HUDEP-2 (cell line): Measurements from ENCODE around the gene MGLL.

Experiments
- DNase-seq, 76 experiments: peaks; one replicate each; lab custom pipeline; 2025; ENCODE audit not compliant: unreplicated experiment in 76 of 76; lab: John Stamatoyannopoulos, UW

The MGLL gene

GRCh38 chr3:127777332-127777731 is 45.0 kb downstream of the MGLL start:
- DNase-seq, result no peak

DNA sequence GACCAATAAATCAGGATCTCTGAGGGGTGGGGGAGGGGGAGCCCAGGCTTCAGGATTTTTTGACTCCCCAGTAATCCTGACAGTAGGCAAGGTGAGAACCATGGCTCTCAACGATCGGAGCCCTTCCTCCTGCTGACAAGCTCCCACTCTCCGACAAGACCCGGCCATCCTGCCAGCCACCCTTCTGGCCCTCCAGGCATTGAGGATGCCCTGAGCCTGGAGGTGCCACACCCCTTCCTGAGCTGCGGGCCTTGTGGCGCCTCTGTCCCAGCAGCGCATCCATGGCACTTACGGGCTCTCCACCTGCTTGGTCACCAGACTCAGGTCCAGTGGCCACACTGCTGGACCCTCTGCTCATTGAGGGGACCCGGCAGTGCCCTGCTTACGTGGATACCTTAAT is 46.0 kb downstream of the MGLL start:
- DNase-seq, result no peak

- no peak for DNase-seq
These were observed 46.8 kb downstream of the MGLL start for GRCh38 chr3:127775398-127776109.

DNA sequence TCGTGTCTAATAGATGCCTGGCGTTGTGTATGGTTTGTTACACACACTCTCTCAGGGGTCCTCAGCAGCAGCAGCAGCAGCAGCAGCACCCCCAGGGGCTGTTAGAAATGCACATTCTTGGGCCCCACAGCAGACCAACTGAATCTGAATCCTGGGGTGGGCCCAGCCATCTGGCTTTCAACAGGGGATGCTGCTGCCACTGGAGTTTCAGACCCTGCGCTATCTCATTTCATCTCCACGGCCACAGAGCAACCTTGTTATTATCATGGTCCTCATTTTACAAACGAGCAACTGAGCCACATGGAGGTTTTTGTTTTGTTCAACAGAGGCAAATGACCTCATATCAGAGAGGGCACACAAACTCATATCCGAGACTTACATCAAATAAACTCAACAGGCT is 47.7 kb downstream of the MGLL start:
- no peak for DNase-seq

DNA sequence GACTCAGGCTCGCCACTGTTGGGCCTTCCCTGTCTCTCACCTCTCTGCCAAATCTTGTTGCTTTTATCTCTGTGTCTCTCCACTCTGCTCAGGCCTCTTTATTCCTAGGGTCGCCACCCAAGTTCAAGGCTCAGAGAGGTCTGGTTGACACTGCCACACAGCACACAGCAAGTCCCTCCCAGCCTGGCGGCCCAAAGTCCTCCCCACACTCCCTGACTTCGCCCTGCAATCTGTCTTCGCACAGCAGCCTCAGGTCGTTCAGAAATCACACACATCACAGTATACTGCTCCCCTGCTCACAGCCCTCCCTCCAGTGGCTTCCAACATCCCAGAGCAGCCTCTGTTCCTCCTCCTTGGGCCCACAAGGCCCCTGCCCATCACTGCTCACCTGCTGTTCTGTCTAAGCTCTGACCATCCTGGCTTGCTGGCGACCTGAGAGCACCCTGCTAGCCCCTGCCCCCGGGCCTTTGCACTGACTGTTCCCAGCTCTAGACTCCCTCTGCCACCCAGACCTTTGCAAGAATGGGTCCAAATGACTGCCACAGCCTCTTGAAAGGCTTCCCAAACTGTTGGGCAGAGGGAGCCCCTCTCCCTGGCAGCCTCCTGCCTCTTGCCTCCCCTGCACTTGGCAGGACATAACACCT is 48.4 kb downstream of the MGLL start:
- no peak for DNase-seq

- no peak for DNase-seq
These were observed 49.2 kb downstream of the MGLL start for GRCh38 chr3:127772827-127773751.

GRCh38 chr3:127772273-127772672 is 50.0 kb downstream of the MGLL start:
- DNase-seq, result no peak

GRCh38 chr3:127771746-127772145 is 50.6 kb downstream of the MGLL start:
- DNase-seq, result no peak

- DNase-seq, result no peak
These were observed 51.5 kb downstream of the MGLL start for GRCh38 chr3:127770671-127771355.

- no peak for DNase-seq
These were observed 52.8 kb downstream of the MGLL start for GRCh38 chr3:127769284-127770081.

GRCh38 chr3:127768346-127769008 is 53.8 kb downstream of the MGLL start:
- DNase-seq, result no peak

GRCh38 chr3:127767126-127767525 is 55.2 kb downstream of the MGLL start:
- DNase-seq, result no peak

DNA sequence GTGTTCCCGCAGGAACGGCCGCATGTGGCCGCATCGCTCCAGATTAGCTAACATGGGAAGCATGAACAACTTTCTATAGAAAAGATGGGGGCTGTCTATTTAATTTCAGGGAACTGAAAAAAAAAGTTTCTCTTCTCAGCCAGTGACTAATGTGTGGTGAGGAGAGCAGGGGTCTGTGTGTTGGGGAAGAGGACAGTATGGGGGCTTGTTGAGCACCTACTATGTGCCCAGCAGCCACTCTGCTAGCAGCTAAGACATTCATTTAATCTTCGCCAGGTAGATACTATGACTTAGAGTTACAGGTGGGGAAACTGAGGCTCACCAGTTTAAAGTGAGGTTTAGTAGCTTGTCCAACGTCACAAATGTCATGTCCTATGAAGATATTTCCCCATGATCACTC is 56.6 kb downstream of the MGLL start:
- no peak for DNase-seq

- DNase-seq, result no peak
These were observed 57.4 kb downstream of the MGLL start for GRCh38 chr3:127764841-127765362.

- DNase-seq, result no peak
These were observed 58.0 kb downstream of the MGLL start for GRCh38 chr3:127764301-127764700.

- DNase-seq, result no peak
These were observed 58.5 kb downstream of the MGLL start for GRCh38 chr3:127763816-127764215.

GRCh38 chr3:127763337-127763736 is 59.0 kb downstream of the MGLL start:
- DNase-seq, result no peak

- DNase-seq, result no peak
These were observed 59.6 kb downstream of the MGLL start for GRCh38 chr3:127762787-127763105.

GRCh38 chr3:127762077-127762786 is 60.1 kb downstream of the MGLL start:
- DNase-seq, result no peak
